Sigmoid colon (tissue), 3 donors: ENCODE measurements around the gene E2F8.

Source experiments
- CTCF ChIP-seq, 4 experiments: fragments of 450-650 bp in 3 of 4; fragments of 200-600 bp in 1 of 4; IDR thresholded peaks; one replicate each; pipeline ENCODE4 v1.5.1; 2016 to 2019; ENCODE audit warnings: antibody characterized with exemption in 4 of 4, mild to moderate bottlenecking in 3 of 4, moderate library complexity in 2 of 4
- POLR2A ChIP-seq, 2 donors: fragments of 450-650 bp; IDR thresholded peaks; one replicate each; pipeline ENCODE4 v1.6.1; 2016; ENCODE audit warnings: antibody characterized with exemption in 2 of 2, mild to moderate bottlenecking in 2 of 2, moderate library complexity in 2 of 2

GRCh38 chr11:19200410-19201201 lies 40.1 kb downstream of the E2F8 start:
- TF ChIP-seq CTCF (IDR thresholded peaks at IDR 0.05) (no peak), POLR2A (IDR thresholded peaks at IDR 0.05) (no peak)
